NCI-H345 treated with DMSO at 0.1 percent for 48 hours (cell line): ENCODE measurements around the gene UTP14C.
"Not testable (repeated sequence)": the region's sequence is repeated elsewhere in the genome, so short reads cannot be mapped to it uniquely, and the experiment has no call there.

Source experiments
- DNase-seq: peaks from one replicate; lab custom pipeline; 2025; ENCODE audit not compliant: unreplicated experiment; lab: John Stamatoyannopoulos, UW

Gene UTP14C

GRCh38 chr13:52034616-52035226 is 10.2 kb downstream of the UTP14C start:
- DNase-seq, result no peak

GRCh38 chr13:52036037-52036436 is 11.5 kb downstream of the UTP14C start:
- no peak for DNase-seq

- DNase-seq, result no peak
Observed at GRCh38 chr13:52043675-52044074, 19.2 kb downstream of the UTP14C start.

GRCh38 chr13:52047463-52047862 is 23.0 kb downstream of the UTP14C start:
- DNase-seq, result no peak

- DNase-seq, result no peak
Observed at GRCh38 chr13:52048516-52048915, 24.0 kb downstream of the UTP14C start.

- DNase-seq, result no peak
Observed at GRCh38 chr13:52051400-52051799, 26.9 kb downstream of the UTP14C start.

- no peak for DNase-seq
Observed at GRCh38 chr13:52053460-52053859, 29.0 kb downstream of the UTP14C start.

GRCh38 chr13:52061064-52061463 is 36.6 kb downstream of the UTP14C start:
- not testable (repeated sequence) for DNase-seq

GRCh38 chr13:52061587-52061986 is 37.1 kb downstream of the UTP14C start:
- DNase-seq, result no peak

GRCh38 chr13:52067237-52067636 is 42.7 kb downstream of the UTP14C start:
- DNase-seq, result no peak

GRCh38 chr13:52070929-52071523 is 46.5 kb downstream of the UTP14C start:
- DNase-seq, result no peak
